ENCODE results near the gene FBXO7. TPM values are rescaled to one million over a fixed set of nuclear protein-coding genes. Genes with fewer than 3 reads are reported as not detected.

The FBXO7 gene
- total and polyA plus RNA-seq, 9 of the 15 experiments (the other 6 are each of a cell fraction or from before 2014, with no cell fraction given): 34.0 to 162 (median 85.2) TPM

- Histone ChIP-seq H4K20me1 (replicated peaks; ENCODE audit: control insufficient read depth, insufficient read depth, low read length) (no peaks in the 10 kb centered on the region), H3K4me2 (ENCODE audit: insufficient read depth, low read length) (no peak overlapping the region), H3K4me1 (replicated peaks in 1 of 2; ENCODE audit: control insufficient read depth in 2 of 2, insufficient read depth in 2 of 2, low read length in 2 of 2) (peaks cover 10 to 31% of the 10 kb centered on the region in 2 experiments), H3K9me3 (replicated peaks; ENCODE audit: control insufficient read depth, insufficient read depth, low read depth, low read length) (no peaks in the 10 kb centered on the region), H3K9ac (ENCODE audit: insufficient read depth in 1 of 2, low read depth in 2 of 2, low read length in 2 of 2) (peak overlapping the region in 1 of 2 experiments; percentile 64; a peak in 2 of 4 replicates), H3K27ac (ENCODE audit: extremely low read depth, low read depth, low read length) (no peak overlapping the region), H3K79me2 (ENCODE audit: control insufficient read depth, insufficient read depth, low read length) (no peaks in the 10 kb centered on the region), H3K27me3 (ENCODE audit: control insufficient read depth in 2 of 2, insufficient read depth in 2 of 2, low read length in 2 of 2) (no peaks in the 10 kb centered on the region; a peak in 1 of 5 replicates), H3K4me3 (no peak overlapping the region), H3K36me3 (ENCODE audit: control insufficient read depth, insufficient read depth, low read length) (no peaks in the 10 kb centered on the region), H2AFZ (ENCODE audit: low read depth, low read length) (peak overlapping the region; percentile 51; the same call in 1 of the 2 replicates), H3K9me1 (ENCODE audit: control insufficient read depth, insufficient read depth, low read length) (no peaks in the 10 kb centered on the region)
- no peak for TF ChIP-seq BRF1 (IDR thresholded peaks at IDR 0.05; ENCODE audit: borderline replicate concordance, extremely low read depth, insufficient read length)
- no peak for TF ChIP-seq PYGO2 (tag; IDR thresholded peaks at IDR 0.05)
- TF ChIP-seq SMAD1 (IDR thresholded peaks at IDR 0.05; ENCODE audit: low read depth, low read length, partially characterized antibody): no peak
- intact Hi-C loops (cut with micrococcal nuclease) (loop anchor here (10.0 kb wide), 1 partner anchor 82 kb away; no protein-coding TSS in a partner anchor), in situ Hi-C loops (cut with MboI) (loop anchor here (25.0 kb wide), 1 partner anchor 669 kb away; no protein-coding TSS in a partner anchor)
- ChIA-PET POLR2A (interaction anchor here (0.5 to 1.0 kb wide), 2 partner anchors 15 to 80 kb away, joined by 3 read pairs; no protein-coding TSS in a partner anchor), CTCF (ENCODE audit: low intra/inter-chr PET ratio) (no interaction called here)
- no TSS peak for BruUV-seq (replicated peaks)
- WGBS (ENCODE audit: insufficient coverage, low coverage, missing lambda C conversion rate): 26% methylated on average over 7 of the region's 17 CpGs
- peak in 1 of 4 experiments; percentile 15 for DNase-seq (ENCODE audit: extremely low read depth in 1 of 4, low spot score in 3 of 4)
- no peak for FAIRE-seq
- ATAC-seq: peak; percentile 62
Observed at GRCh38 chr22:32542677-32543357, 68.2 kb downstream of the FBXO7 start.

- ATAC-seq (no peak), FAIRE-seq (no peak), DNase-seq (ENCODE audit: extremely low read depth in 1 of 4, low spot score in 3 of 4) (no peak)
- no peaks in the 10 kb centered on the region; a peak in 1 of 5 replicates for H3K27me3 ChIP-seq (ENCODE audit: control insufficient read depth in 2 of 2, insufficient read depth in 2 of 2, low read length in 2 of 2)
- H3K4me1 ChIP-seq (replicated peaks in 1 of 2; ENCODE audit: control insufficient read depth in 2 of 2, insufficient read depth in 2 of 2, low read length in 2 of 2): peaks cover 10 to 18% of the 10 kb centered on the region in 2 experiments
- H4K20me1 ChIP-seq (replicated peaks; ENCODE audit: control insufficient read depth, insufficient read depth, low read length): no peaks in the 10 kb centered on the region
- no peak overlapping the region for H3K9ac ChIP-seq (ENCODE audit: insufficient read depth in 1 of 2, low read depth in 2 of 2, low read length in 2 of 2)
- no peak overlapping the region for H3K27ac ChIP-seq (ENCODE audit: extremely low read depth, low read depth, low read length)
- H3K36me3 ChIP-seq (ENCODE audit: control insufficient read depth, insufficient read depth, low read length): no peaks in the 10 kb centered on the region
- no peaks in the 10 kb centered on the region for H3K79me2 ChIP-seq (ENCODE audit: control insufficient read depth, insufficient read depth, low read length)
- no peak overlapping the region for H3K4me3 ChIP-seq
- H3K9me3 ChIP-seq (replicated peaks; ENCODE audit: control insufficient read depth, insufficient read depth, low read depth, low read length): no peaks in the 10 kb centered on the region
- ChIA-PET POLR2A (no interaction called here), CTCF (ENCODE audit: low intra/inter-chr PET ratio) (no interaction called here)
- in situ Hi-C loops (cut with MboI): loop anchor here (25.0 kb wide), 1 partner anchor 667 kb away; no protein-coding TSS in a partner anchor
- H3K9me1 ChIP-seq (ENCODE audit: control insufficient read depth, insufficient read depth, low read length): no peaks in the 10 kb centered on the region
- BruUV-seq (replicated peaks): no TSS peak
- intact Hi-C loops (cut with micrococcal nuclease): loop anchor here (10.0 kb wide), 1 partner anchor 80 kb away; no protein-coding TSS in a partner anchor
- H3K4me2 ChIP-seq (ENCODE audit: insufficient read depth, low read length): no peak overlapping the region
- WGBS (ENCODE audit: insufficient coverage, low coverage, missing lambda C conversion rate): 40% methylated on average over 2 of the region's 6 CpGs
- no peak overlapping the region for H2AFZ ChIP-seq (ENCODE audit: low read depth, low read length)
- TF ChIP-seq COPS2 (conservative IDR thresholded peaks at IDR 0.05) (no peak), ZC3H8 (IDR thresholded peaks at IDR 0.05) (no peak), PHTF2 (CRISPR knock-in tag; IDR thresholded peaks at IDR 0.05) (no peak), BDP1 (IDR thresholded peaks at IDR 0.05; ENCODE audit: insufficient read depth, insufficient read length) (no peak), SIRT6 (IDR thresholded peaks at IDR 0.05; ENCODE audit: low read depth, low read length) (no peak), SMARCA5 (IDR thresholded peaks at IDR 0.05) (no peak), TAF9B (IDR thresholded peaks at IDR 0.05; ENCODE audit: partially characterized antibody) (no peak), ZNF655 (CRISPR knock-in tag; IDR thresholded peaks at IDR 0.05) (no peak), RNF219 (CRISPR knock-in tag; IDR thresholded peaks at IDR 0.05) (no peak)
Observed at GRCh38 chr22:32544953-32545558, 70.4 kb downstream of the FBXO7 start.
